ENCODE data around the gene LTBP1. TPM values are rescaled to one million over a fixed set of nuclear protein-coding genes. Genes with fewer than 3 reads are reported as not detected.

LTBP1 gene
- total and polyA plus RNA-seq, 2 of the 13 experiments (the other 11 are each of a cell fraction or from before 2014, with no cell fraction given) = 0.12 to 0.22 TPM

- TF ChIP-seq, protein P1, sequence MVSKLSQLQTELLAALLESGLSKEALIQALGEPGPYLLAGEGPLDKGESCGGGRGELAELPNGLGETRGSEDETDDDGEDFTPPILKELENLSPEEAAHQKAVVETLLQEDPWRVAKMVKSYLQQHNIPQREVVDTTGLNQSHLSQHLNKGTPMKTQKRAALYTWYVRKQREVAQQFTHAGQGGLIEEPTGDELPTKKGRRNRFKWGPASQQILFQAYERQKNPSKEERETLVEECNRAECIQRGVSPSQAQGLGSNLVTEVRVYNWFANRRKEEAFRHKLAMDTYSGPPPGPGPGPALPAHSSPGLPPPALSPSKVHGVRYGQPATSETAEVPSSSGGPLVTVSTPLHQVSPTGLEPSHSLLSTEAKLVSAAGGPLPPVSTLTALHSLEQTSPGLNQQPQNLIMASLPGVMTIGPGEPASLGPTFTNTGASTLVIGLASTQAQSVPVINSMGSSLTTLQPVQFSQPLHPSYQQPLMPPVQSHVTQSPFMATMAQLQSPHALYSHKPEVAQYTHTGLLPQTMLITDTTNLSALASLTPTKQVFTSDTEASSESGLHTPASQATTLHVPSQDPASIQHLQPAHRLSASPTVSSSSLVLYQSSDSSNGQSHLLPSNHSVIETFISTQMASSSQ (IDR thresholded peaks at IDR 0.05; ENCODE audit: low read depth) = no peak
- TF ChIP-seq, protein P1 (CRISPR knock-in tag; IDR thresholded peaks at IDR 0.05; ENCODE audit: borderline replicate concordance) = no peak
- TF ChIP-seq SMARCC2 (IDR thresholded peaks at IDR 0.05) = no peak
- no peak for TF ChIP-seq SP2 (CRISPR knock-in tag; IDR thresholded peaks at IDR 0.05)
- TF ChIP-seq ASH2L (IDR thresholded peaks at IDR 0.05; ENCODE audit: insufficient read length, low read depth, low read length) = no peak
- no peak for TF ChIP-seq MIER2 (CRISPR knock-in tag; IDR thresholded peaks at IDR 0.05)
Measured at GRCh38 chr2:33437815-33438214, 491.1 kb downstream of the LTBP1 start (continued).

GRCh38 chr2:33441235-33441810, 494.6 kb downstream of the LTBP1 start:
- ATAC-seq (peak; percentile 97), DNase-seq (ENCODE audit: low spot score) (peak; percentile 34), FAIRE-seq (peak; percentile 82)
- Histone ChIP-seq H3K27me3 (ENCODE audit: control insufficient read depth in 1 of 2, insufficient read depth in 2 of 2, low read length in 2 of 2) (peaks cover 0 to 5% of the 10 kb centered on the region in 2 experiments; a peak in 1 of 5 replicates), H3K9ac (ENCODE audit: insufficient read depth, low read depth, low read length) (no peak overlapping the region), H3K4me2 (ENCODE audit: low read depth, low read length) (no peak overlapping the region), H3K27ac (ENCODE audit: extremely low read length, insufficient read depth, low read length) (no peak overlapping the region), H3K79me2 (ENCODE audit: insufficient read depth, low read length) (no peaks in the 10 kb centered on the region), H2AFZ (ENCODE audit: low read length) (no peak overlapping the region), H3K9me3 (ENCODE audit: low read length) (no peaks in the 10 kb centered on the region), H3K4me1 (ENCODE audit: insufficient read depth, low read length) (0 out of 2 replicates have a peak, but pooled peaks cover 6% of the 10 kb centered on the region), H3K4me3 (replicated peaks in 1 of 3; ENCODE audit: insufficient read depth in 1 of 3, low read depth in 2 of 3, low read length in 3 of 3) (no peak overlapping the region), H3K36me3 (replicated peaks in 1 of 2; ENCODE audit: control insufficient read depth in 1 of 2, insufficient read depth in 2 of 2, low read length in 2 of 2) (no peaks in the 10 kb centered on the region), H4K20me1 (ENCODE audit: insufficient read depth, low read length) (no peaks in the 10 kb centered on the region)
- BruUV-seq (replicated peaks) = no TSS peak
- 0% methylated on average over 3 of the region's 3 CpGs for WGBS (ENCODE audit: low lambda C conversion rate)
- in situ Hi-C loops (cut with HindIII; ENCODE audit: extremely low pct_ligation_motif_present, low pct_unique_long_range_greater_than_20kb) (no loop called here), intact Hi-C loops (cut with micrococcal nuclease; ENCODE audit: unreplicated experiment) (loop anchor here (1.0 to 5.0 kb wide), 2 partner anchors 59 to 669 kb away; no protein-coding TSS in a partner anchor)
- CTCF ChIA-PET (ENCODE audit: low intra/inter-chr PET ratio, low total read pairs) = no interaction called here
- TF ChIP-seq STAG1 (CRISPR knock-in tag; IDR thresholded peaks at IDR 0.05) = peak; percentile 74
- TF ChIP-seq SMC3 (IDR thresholded peaks at IDR 0.05; ENCODE audit: low read length) = peak; percentile 67
- TF ChIP-seq, protein P2, sequence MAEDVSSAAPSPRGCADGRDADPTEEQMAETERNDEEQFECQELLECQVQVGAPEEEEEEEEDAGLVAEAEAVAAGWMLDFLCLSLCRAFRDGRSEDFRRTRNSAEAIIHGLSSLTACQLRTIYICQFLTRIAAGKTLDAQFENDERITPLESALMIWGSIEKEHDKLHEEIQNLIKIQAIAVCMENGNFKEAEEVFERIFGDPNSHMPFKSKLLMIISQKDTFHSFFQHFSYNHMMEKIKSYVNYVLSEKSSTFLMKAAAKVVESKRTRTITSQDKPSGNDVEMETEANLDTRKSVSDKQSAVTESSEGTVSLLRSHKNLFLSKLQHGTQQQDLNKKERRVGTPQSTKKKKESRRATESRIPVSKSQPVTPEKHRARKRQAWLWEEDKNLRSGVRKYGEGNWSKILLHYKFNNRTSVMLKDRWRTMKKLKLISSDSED (CRISPR knock-in tag; IDR thresholded peaks at IDR 0.05) = no peak
- TF ChIP-seq, protein P3, sequence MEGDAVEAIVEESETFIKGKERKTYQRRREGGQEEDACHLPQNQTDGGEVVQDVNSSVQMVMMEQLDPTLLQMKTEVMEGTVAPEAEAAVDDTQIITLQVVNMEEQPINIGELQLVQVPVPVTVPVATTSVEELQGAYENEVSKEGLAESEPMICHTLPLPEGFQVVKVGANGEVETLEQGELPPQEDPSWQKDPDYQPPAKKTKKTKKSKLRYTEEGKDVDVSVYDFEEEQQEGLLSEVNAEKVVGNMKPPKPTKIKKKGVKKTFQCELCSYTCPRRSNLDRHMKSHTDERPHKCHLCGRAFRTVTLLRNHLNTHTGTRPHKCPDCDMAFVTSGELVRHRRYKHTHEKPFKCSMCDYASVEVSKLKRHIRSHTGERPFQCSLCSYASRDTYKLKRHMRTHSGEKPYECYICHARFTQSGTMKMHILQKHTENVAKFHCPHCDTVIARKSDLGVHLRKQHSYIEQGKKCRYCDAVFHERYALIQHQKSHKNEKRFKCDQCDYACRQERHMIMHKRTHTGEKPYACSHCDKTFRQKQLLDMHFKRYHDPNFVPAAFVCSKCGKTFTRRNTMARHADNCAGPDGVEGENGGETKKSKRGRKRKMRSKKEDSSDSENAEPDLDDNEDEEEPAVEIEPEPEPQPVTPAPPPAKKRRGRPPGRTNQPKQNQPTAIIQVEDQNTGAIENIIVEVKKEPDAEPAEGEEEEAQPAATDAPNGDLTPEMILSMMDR (CRISPR knock-in tag; IDR thresholded peaks at IDR 0.05) = peak; percentile 73
- TF ChIP-seq RAD21 (CRISPR knock-in tag; IDR thresholded peaks at IDR 0.05) = peak; percentile 65; the same call in 1 of the 2 replicates
- TF ChIP-seq PHB2 (IDR thresholded peaks at IDR 0.05; ENCODE audit: partially characterized antibody) = no peak
- no peak for TF ChIP-seq HES4 (CRISPR knock-in tag; IDR thresholded peaks at IDR 0.05; ENCODE audit: borderline replicate concordance)
- TF ChIP-seq ZNF800 (CRISPR knock-in tag; IDR thresholded peaks at IDR 0.05) = no peak
- POLR2A ChIA-PET = no interaction called here

Measured in HepG2 (cell line).